HG03460 (cell line): ENCODE results near the gene AGBL4.

Source experiments
- ATAC-seq: cut with Tn5 transposase; IDR thresholded peaks from one replicate; pipeline ENCODE4 v1.9.1; 2021; ENCODE audit not compliant: unreplicated experiment

Gene AGBL4

DNA sequence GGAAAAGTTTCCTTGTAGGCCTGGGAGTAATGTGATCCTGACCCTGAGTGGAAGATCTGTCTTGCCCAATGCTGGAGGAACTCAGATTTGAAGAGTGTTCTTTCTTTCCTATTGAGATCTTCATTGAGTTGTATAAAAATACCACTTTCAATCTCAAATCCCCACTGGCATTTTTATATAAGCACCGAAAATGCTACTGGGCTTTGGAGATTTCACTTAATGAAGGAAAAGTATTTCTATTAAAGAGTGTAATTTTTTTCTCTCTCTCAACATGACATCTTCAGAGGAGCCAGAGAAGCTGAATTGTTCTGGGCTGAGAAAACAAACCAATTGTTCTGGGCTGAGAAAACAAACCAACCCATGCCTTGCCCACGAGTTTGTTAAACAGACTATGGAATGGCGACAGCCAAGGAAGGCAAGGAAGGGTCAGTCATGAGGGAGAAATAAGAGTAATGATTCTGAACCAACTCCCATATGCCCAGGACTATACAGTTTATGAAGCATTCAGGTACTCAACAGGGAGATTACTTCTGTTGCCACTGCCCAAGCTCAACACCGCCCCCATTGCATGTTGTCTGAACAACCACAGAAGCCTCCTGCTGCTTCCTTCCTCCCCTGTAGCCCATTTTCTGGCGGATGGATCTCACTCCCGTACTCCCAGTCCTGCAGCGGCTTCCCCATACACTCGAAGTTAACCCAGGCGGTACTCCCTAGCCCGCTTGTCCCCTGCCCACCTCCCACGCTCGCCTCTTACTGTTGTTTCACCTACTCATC is 1350.2 kb downstream of the AGBL4 start:
- ATAC-seq = no peak

DNA sequence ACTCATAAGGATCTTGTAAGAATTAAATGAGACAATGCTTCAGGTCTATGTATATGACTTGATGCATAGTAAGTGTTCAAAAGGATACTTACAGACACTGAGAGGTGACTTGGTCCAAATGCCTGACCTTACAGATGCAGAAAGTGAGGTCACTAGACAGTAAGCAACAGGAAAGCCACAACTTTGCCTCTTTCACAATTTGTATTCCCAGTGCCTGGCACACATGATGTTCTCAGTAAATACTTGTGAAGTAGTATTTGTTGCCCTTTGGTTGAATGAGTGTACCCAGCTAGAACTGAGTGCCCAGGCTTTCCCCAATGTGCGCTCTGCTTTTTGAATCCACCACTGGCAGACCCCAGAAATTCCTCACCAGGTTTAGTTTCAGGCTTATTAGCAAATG is 1352.2 kb downstream of the AGBL4 start:
- no peak for ATAC-seq

DNA sequence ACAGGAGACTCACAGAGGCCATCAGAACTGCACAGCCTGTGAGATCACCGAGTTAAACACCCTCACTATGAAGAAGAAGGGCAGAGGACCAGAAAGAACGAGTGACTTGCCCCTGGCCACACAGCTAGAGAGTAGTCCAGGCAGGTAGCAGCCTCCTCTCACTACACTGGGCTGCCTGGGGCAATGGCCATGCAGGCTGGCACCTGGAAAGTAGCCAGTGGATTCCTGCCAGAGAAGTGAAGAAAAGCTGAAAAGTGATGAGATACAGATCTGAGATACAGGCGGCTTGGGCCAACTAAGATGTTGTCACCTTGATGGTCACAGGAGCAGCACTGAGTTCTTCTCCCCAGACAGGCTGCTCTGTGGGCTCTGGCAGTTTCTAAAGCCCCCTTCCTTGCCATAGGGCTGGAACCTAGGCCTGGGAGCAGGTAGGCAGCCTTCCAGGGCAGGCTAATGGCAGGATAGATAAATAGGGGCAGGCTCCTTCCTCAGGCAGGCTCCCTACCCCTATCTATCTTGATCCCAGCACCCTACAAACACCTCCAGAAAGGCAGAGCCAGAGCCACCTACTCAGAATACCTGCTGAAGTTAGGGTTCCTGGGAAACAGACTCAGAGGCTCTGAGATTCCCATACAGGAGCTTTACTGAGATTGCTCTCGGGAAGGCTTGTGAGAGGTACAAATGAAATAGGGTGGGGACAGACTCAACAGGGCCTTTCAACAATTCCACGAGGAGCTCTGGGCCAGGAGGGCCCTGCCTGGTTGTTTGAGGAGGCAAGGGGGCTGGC is 1353.3 kb downstream of the AGBL4 start:
- no peak for ATAC-seq

DNA sequence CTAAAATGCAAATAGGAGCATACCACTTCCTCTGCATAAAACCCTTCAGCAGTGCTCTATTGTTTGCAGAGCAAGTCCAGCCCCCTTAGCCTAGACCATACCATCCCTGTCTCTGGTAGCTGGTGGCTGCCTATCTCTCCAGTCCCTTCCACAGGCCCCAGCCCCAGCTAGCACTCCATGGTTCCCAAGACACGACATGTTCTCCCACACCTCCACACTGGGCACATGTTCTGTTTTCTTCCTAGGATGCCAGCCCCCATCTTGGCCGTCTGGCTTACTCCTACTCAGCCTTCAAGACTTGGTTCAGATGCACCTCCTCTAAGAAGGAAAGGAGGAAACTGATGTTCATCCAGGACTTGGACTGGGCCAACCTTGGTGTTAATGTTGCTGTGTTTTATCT is 1355.4 kb downstream of the AGBL4 start:
- ATAC-seq = no peak

DNA sequence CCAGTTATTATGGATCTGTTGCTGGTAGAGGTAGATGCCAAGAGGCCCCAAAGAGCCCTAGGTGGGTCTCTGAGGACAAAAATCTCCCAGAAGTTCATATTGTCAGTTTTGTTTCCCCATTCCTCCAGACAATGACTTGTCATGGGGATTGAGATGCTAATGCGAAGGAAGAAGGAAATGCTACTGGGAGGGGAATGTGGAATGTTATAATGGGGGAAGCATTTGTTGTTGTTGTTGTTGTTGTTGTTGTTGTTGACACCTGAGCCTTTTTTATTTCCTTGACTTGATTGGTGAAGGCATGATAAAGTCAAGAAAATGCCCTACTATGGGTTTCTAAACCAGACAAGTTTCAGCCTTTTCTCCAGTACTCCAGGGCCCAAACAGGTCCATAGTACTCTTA is 1356.0 kb downstream of the AGBL4 start:
- ATAC-seq = no peak

DNA sequence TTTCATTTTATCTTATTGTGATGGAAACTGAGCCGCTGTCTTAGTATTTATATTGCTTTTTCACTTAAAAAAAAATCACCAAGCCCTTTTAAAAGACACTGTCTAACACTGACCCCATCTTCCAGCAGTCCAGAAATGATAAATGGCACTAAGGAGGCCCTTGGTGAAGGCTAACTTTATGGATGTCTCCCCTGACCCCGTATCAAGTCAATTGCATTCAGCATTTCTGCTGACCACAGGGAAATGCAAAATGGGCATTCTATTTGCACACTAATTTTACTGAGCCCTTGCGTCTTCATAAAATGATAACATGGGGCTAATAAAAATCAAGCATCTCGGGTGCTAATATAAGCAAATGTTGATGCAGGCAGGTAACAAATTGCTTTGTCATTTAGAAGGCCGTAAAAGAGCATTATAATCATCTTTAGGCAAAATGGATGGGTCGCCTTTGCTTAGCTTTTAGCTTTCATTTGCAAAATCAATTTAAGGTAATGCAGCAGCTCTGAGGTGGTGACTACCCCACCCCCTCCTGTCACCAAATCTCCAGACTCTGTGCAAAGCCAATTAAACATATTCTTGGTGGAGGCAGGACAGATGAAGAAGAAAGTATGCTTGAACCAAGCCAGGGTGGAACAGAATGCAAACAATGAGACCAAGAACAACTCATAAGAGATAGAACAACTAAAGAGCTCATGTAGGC is 1357.9 kb downstream of the AGBL4 start:
- no peak for ATAC-seq

DNA sequence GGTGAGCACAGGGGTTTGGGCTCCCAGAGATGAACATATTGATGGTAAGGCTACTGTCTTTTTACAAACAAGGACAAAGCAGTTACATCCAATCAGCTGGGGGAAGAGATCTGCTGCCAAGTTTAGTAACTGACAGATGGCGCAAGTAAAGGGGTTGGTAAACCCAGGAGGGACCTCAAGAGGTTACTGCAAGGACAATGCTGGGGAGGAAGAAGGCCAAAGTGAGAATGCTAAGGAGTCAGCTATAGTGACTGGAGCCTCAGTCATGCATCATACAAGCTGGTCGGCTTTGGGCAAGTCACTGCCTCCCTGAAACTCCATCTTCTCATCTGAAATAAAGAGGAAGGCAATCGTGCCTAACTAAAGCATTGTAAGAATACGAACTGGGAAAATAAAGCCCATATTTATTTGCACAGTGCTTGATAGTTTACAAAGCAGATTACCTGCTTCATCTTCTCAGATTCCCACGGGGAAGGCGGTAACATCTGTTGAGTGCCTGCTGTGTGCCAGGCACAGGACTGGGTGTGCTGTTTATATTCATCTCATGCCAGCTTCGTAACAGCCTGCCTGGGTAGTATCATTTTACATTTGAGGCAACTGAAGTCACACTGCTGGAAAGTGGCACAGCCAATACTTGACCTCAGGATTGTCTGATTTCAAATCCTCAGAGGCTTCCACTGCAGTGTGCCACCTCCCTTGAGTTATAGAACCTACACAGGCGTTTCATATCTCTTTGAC is 1361.9 kb downstream of the AGBL4 start:
- ATAC-seq = no peak

DNA sequence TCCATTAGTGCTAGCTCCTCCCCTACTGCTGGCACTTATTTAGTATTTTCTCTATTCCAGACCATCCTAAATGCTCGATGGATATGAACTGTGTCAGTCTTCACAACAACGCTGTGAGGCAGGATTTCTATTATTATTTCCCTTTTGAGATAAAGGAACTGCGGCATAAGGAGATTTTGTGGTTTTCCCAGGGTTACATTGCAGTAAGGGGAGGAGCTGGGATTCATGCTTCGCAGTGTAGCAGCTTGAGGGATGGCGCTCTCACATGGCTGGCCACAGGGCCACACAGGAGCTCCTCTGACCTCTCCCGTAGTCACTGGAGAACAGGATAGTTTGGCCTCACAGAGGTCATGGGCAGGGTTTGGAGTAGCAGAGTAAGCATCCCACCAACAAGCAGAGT is 1364.0 kb downstream of the AGBL4 start:
- ATAC-seq = no peak

DNA sequence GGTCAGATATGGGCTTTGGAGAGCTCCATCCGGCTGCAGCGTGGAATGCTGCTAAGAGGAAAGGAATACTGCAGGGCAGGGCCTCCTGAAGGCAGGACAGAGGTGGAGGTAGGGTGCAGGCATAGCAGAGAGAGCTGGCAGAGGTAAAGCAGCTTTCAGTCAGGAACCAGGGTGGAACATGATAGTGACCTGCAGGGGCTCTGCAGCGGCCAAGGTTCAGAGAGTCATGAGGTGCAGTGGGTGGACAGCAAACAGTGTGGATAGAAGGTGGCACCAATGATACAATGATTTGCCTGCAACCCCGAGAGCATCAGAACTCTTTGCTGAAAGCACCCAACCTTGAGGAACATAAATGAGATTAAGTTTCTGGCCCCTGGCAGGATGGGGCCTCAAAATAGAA is 1366.3 kb downstream of the AGBL4 start:
- ATAC-seq = no peak

DNA sequence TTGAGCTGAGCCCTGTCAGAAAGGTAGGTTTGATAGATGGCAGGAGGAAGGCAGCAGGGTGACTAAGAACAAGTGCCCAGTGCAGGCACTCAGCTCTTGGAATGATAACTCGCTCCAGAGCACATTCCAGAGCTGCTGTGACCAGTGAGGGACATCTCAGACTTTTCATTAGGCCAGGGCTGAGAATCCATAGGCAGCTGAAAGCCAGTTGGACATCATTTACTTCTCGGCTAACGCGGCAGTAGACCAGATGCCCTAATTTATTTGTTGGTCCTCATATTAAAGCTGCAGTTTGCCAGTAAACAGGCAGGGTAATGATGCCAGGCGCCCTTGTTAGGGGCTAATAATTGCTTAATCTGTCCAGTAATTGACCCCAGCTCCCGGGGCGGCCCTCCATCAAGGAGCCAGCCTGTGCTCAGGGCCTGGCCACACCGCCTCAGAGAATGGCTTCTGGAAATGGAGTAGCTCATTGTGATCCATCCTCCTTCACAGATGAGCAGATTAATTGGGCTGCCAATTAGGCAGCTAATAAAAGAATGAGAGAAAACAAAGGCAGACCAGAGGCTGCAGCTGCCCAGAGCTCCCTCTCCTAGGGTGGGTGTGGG is 1369.0 kb downstream of the AGBL4 start:
- ATAC-seq = no peak

DNA sequence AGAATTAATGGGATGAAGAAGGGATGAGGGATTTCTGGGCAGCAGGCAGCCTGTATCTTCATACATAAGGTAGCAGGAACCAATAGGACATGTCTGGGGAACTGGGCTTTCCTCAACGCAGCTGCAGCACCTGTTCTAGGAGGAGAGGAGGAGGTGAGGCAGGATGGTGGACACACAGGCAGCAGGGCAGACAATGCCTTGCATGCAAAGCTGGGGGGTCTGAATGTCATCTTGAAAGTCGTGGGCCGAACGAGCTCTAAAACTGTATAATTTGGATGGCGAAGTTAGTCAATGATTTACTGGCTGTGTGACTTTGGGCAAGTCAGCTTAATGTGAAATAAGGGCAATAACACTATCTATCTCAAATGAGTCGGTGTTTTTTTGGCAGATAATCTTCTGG is 1371.4 kb downstream of the AGBL4 start:
- ATAC-seq = no peak

DNA sequence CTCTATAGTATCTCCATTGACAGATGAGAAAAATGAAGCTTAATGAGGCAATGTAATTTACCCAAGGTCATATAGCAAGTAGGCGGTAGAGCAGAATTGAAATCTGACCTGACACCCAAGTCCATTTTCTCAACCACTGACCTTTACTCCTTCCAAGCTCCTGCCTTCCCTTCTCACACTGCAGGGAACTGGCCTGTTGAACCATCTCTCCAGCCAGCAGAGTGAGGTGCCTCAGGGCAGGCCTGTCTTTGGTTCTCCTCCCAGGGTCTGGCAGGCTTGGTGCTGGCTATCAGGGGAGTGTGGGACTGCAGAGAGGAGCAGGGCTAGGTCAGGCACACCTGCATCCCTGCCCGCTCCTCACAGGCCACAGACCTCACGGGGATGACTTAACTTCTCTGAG is 1373.9 kb downstream of the AGBL4 start:
- ATAC-seq = no peak

DNA sequence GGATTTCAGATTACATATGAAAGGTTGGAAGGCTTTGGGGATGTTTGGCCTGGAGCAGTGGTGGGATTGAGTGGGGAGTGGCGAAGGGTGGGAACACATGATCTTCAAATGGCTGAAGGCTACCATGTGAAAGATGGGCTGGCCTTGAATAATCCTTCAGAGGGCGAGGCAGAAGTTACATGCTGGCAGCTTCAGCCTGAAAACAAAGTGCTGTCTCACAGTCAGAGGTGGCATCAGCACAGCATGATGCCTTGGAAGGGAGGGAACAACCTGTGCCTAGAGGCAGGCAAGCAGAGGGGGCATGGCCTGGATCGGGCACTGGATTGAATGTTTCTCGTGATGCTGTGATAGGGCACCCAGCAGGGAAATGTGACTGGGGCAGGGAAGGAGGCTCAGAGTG is 1377.9 kb downstream of the AGBL4 start:
- ATAC-seq = no peak

DNA sequence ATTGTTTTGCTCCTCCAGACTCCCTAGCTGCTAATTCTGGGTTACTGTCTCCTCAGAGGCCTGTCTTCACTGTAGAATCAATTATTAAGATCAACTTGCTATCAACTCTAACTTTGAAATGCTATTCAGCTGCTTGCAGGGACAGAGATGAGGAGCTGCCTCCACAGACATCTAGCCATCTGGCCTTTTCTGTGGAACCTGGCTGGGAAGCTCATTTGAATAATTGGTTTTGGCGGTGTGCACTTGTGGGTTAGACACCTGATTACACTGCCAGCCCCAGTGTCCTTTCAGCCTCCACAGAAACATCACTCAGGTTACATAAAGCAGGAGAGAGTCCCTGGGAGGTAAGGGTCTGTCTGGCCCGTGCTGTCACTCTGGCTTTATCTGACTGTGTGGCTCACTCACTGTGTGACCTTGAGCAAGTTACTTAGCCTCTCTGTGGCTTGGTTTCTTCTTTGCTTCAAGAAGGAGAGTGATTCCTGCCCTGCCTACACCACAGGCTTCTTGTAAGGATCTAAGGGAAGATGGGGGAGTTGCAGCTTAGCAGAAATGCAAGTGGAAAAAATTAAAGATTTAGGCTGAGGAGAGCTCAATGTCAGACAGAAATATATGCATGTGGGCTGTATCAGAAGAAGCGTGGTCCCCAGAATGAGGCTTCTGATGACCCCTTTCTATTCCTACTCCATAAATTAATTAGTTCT is 1378.7 kb downstream of the AGBL4 start:
- no peak for ATAC-seq

DNA sequence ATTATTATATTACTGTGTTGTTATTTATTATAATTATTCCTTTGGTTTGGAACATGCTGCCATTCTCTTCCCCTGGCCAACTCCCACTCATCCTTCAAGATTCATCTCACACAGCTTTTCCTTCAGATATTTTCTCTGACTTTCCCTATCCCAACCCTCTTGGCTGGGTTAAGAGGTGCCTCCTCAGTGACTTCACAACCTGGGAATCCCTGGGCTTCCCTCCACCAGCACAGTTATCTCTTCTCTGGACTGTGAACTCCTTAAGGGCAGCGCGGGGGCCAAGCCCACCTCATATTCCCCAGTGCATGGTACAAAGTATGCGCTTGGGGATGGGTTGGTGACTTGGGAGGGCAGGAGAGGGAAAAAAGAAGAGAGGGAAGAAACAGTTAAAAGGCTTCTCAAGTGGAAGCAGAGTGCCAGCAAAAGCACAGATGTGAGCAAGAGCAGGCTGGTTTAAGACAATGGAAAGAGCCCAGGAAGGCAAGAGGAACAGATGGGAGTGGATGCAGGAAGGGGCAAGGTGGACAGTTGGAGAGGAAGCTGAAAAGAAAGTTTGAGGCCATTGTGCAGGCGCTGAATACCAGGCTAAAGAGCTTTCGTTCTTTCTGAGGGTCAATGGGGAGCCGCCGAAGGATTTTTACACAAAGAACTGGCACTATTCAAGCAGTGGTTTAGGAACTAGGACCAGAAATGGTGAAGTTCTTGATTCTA is 1379.4 kb downstream of the AGBL4 start:
- no peak for ATAC-seq

DNA sequence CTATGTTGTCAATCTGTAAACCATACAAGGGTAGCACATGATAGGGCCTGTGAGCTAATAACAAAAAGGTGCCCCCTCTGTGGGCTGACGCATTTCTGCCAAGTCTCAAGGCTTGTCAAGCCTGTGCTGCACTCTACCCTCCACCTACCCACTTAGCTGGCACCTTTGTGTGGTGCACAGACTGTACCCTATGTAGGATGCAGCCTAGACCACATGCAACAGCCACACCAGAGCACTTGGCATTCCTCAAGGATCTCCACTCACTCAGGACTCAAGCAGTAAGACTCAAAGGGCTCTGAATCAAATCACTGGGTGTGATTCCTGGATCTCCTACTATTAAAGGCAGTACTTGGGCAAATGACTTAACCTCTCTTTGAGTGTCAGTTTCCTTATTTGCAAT is 1380.6 kb downstream of the AGBL4 start:
- no peak for ATAC-seq

DNA sequence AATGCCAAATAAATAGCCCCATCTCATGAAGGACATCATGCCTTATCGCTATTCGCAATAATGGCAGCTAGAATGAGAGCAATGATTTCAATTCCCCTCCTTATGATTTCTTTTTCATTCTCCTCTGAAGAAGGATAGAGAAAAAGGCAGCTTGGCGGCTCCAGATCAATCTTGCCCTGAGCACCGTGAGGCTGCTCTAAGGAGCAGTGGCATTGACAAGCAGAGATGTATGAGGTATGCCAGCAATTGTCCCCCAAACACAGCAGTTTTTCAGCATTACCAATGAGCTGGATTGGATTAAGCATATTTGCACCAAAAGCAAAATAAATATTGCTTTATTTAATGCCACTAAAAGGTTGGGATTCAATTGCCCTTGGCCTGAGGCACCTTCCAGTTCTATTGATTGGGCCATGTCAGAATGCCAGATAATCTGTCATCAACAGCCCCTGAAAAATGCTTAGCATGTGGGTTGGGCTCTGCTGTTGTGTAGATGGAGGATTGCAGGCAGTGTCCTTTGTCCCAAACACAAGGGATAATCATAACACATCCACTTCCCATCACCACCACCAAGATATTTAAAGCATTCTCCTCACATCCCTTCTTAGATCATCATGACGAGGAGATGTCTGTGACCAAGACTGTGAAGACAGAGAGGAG is 1382.8 kb downstream of the AGBL4 start:
- no peak for ATAC-seq

DNA sequence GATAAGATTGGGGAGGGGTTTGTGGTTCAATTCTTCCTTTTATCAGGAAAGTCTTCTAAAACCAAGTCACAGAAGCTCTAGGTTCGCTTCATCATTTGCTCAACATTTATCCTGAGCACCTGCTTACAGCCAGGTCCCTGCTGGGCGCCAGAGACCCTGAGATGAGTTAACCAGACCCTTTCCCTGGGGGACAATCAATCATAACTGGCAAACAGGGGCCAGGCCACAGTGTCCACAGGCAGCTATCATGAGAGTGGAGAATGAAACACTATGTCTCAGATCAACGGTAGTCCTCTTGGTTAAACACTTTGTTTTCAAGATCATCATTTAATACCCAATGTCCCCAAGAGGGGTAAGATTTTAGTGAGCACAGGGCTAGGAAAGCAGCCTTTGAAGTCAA is 1393.9 kb downstream of the AGBL4 start:
- ATAC-seq = no peak

DNA sequence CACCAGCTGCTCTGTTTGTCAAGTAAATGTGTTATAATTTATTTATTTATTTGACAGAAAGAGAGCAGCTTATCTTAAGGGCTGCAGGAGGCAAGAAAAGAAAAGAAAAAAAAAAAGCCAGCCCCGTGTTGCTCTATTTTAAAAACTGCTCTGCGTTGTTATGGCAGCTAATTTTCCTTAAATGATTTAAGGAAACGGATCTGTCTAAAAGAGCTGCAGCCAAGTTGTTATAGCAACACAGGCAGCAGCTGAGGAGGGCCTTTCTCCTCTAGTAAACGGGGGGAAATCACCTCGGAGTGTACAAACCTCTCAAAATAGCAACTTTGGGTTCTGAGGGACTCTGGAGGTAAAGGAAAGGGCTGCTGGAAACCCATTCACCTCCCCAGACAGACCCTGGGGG is 1396.3 kb downstream of the AGBL4 start:
- no peak for ATAC-seq
